Mesenchymal stem cell (in vitro differentiated cells and primary cell): Measurements from ENCODE around the gene TMEM79.
A peak's percentile ranks its signal among the peaks of the same experiment; 100 is the strongest.

Experiments
- DNase-seq: peaks from one replicate; pipeline ENCODE4 v3.0.0-alpha.2; 2013
- H2AFZ ChIP-seq: one replicate; pipeline ENCODE4 v1.6.1; 2013; ENCODE audit warnings: low read depth, mild to moderate bottlenecking, control low read depth, inconsistent platforms, low read length, moderate library complexity
- H2AK5ac ChIP-seq: 2 replicates; pipeline ENCODE4 v1.6.1; 2013; ENCODE audit warnings: low read length, moderate library complexity, mild to moderate bottlenecking, inconsistent platforms; ENCODE audit not compliant: severe bottlenecking
- H2BK120ac ChIP-seq: one replicate; pipeline ENCODE4 v1.6.1; 2013; ENCODE audit warnings: low read depth, mild to moderate bottlenecking, inconsistent platforms, low read length, moderate library complexity
- H2BK12ac ChIP-seq, 2 experiments: one replicate each; pipeline ENCODE4 v1.6.1; 2013; ENCODE audit warnings: inconsistent platforms in 2 of 2, low read length in 2 of 2, mild to moderate bottlenecking in 2 of 2, moderate library complexity in 2 of 2, control low read depth in 1 of 2
- H2BK15ac ChIP-seq: one replicate; pipeline ENCODE4 v1.6.1; 2013; ENCODE audit warnings: mild to moderate bottlenecking, low read depth, inconsistent platforms; ENCODE audit not compliant: poor library complexity, severe bottlenecking
- H2BK5ac ChIP-seq: 2 replicates; pipeline ENCODE4 v1.6.1; 2013; ENCODE audit warnings: low read depth, mild to moderate bottlenecking, low read length, control low read depth, inconsistent platforms; ENCODE audit not compliant: poor library complexity, severe bottlenecking
- H3K14ac ChIP-seq, 2 experiments: one replicate each; pipeline ENCODE4 v1.6.1; 2013; ENCODE audit warnings: inconsistent platforms in 2 of 2, low read length in 2 of 2, control low read depth in 1 of 2, mild to moderate bottlenecking in 1 of 2, moderate library complexity in 1 of 2
- H3K18ac ChIP-seq, 2 experiments: one replicate each; pipeline ENCODE4 v1.6.1; 2013; ENCODE audit warnings: inconsistent platforms in 2 of 2, low read length in 2 of 2, control low read depth in 1 of 2, low read depth in 1 of 2, mild to moderate bottlenecking in 1 of 2
- H3K23ac ChIP-seq, 2 experiments: one replicate each; pipeline ENCODE4 v1.6.1; 2013; ENCODE audit warnings: inconsistent platforms in 2 of 2, low read length in 2 of 2, mild to moderate bottlenecking in 2 of 2, moderate library complexity in 2 of 2, control low read depth in 1 of 2
- H3K27ac ChIP-seq: 2 replicates; pipeline ENCODE4 v1.5.1; 2013; ENCODE audit warnings: mild to moderate bottlenecking, moderate library complexity, low read length, control low read depth, inconsistent platforms; ENCODE audit not compliant: poor library complexity, severe bottlenecking
- H3K27me3 ChIP-seq, 2 experiments: 2 replicates each; pipeline versions ENCODE4 v1.6.1 to v1.7.0; 2013; ENCODE audit warnings: low read length in 2 of 2, mild to moderate bottlenecking in 2 of 2, moderate library complexity in 2 of 2, control low read depth in 1 of 2, inconsistent platforms in 1 of 2; ENCODE audit not compliant: control insufficient read depth in 1 of 2, insufficient read depth in 1 of 2
- H3K36me3 ChIP-seq, 2 experiments: 2 replicates each; pipeline versions ENCODE4 v1.6.1 to v1.7.0; 2013; ENCODE audit warnings: low read length in 2 of 2, control low read depth in 1 of 2, inconsistent platforms in 1 of 2, low read depth in 1 of 2, mild to moderate bottlenecking in 1 of 2; ENCODE audit not compliant: insufficient read depth in 2 of 2, control insufficient read depth in 1 of 2
- H3K4ac ChIP-seq, 2 experiments: one replicate each; pipeline ENCODE4 v1.6.1; 2013; ENCODE audit warnings: inconsistent platforms in 2 of 2, low read length in 2 of 2, mild to moderate bottlenecking in 2 of 2, moderate library complexity in 2 of 2, control low read depth in 1 of 2, low read depth in 1 of 2
- H3K4me1 ChIP-seq: 2 replicates; pipeline ENCODE4 v1.6.1; 2013; ENCODE audit warnings: low read depth, low read length, control low read depth; ENCODE audit not compliant: control insufficient read depth, insufficient read depth
- H3K4me2 ChIP-seq: 2 replicates; pipeline ENCODE4 v1.6.1; 2013; ENCODE audit warnings: low read length, mild to moderate bottlenecking, inconsistent platforms; ENCODE audit not compliant: poor library complexity, severe bottlenecking
- H3K4me3 ChIP-seq, 2 experiments: 2 replicates each; pipeline versions ENCODE4 v1.5.1 to v1.7.0; 2013; ENCODE audit warnings: low read length in 2 of 2, mild to moderate bottlenecking in 2 of 2, control low read depth in 1 of 2, low read depth in 1 of 2; ENCODE audit not compliant: insufficient read depth in 1 of 2
- H3K79me1 ChIP-seq: replicated peaks from 2 replicates; pipeline ENCODE4 v1.6.1; 2013; ENCODE audit warnings: mild to moderate bottlenecking, control low read depth, low read length, inconsistent platforms; ENCODE audit not compliant: poor library complexity, severe bottlenecking
- H3K9ac ChIP-seq: 2 replicates; pipeline ENCODE4 v1.7.0; 2013; ENCODE audit warnings: mild to moderate bottlenecking, low read length, moderate library complexity
- H3K9me3 ChIP-seq: 2 replicates; pipeline ENCODE4 v1.7.0; 2013; ENCODE audit warnings: mild to moderate bottlenecking, low read length; ENCODE audit not compliant: control insufficient read depth
- H4K8ac ChIP-seq: one replicate; pipeline ENCODE4 v1.6.1; 2013; ENCODE audit warnings: inconsistent platforms, mild to moderate bottlenecking, low read length, moderate library complexity
- H4K91ac ChIP-seq: one replicate; pipeline ENCODE4 v1.6.1; 2013; ENCODE audit warnings: mild to moderate bottlenecking, low read length, inconsistent platforms
- WGBS: methylation state at CpG from one replicate; pipeline ENCODE4 v1.1.7; 2013; ENCODE audit warnings: mixed read lengths; 5-methylcytosine and 5-hydroxymethylcytosine counted together

Gene TMEM79

GRCh38 chr1:156245451-156246232, 38.5 kb upstream of the TMEM79 start:
- H2AFZ ChIP-seq, result no peak overlapping the region
- H3K23ac ChIP-seq, result no peak overlapping the region
- no peaks in the 10 kb centered on the region for H3K9me3 ChIP-seq
- no peaks in the 10 kb centered on the region for H3K79me1 ChIP-seq
- no peak overlapping the region for H3K14ac ChIP-seq
- no peak overlapping the region for H3K9ac ChIP-seq
- H2BK15ac ChIP-seq, result no peak overlapping the region
- DNase-seq, result no peak
- no peak overlapping the region for H2BK12ac ChIP-seq
- no peak overlapping the region for H2BK120ac ChIP-seq
- H3K4me2 ChIP-seq, result no peak overlapping the region
- no peak overlapping the region for H3K4ac ChIP-seq
- peaks cover 19 to 57% of the 10 kb centered on the region in 2 experiments for H3K36me3 ChIP-seq
- peaks cover 0 to 30% of the 10 kb centered on the region in 2 experiments for H3K27me3 ChIP-seq
- no peak overlapping the region for H3K27ac ChIP-seq
- no peak overlapping the region for H4K8ac ChIP-seq
- 90% methylated on average over 67 of the region's 69 CpGs for WGBS
- peak overlapping the region in 1 of 2 experiments; percentile 48 for H3K4me3 ChIP-seq
- no peak overlapping the region for H3K18ac ChIP-seq
- no peak overlapping the region for H2AK5ac ChIP-seq
- no peak overlapping the region for H4K91ac ChIP-seq
- H3K4me1 ChIP-seq, result peaks cover 21% of the 10 kb centered on the region
- H2BK5ac ChIP-seq, result no peak overlapping the region

- H3K27ac ChIP-seq, result no peak overlapping the region
- no peak overlapping the region for H3K9ac ChIP-seq
- no peak overlapping the region for H3K23ac ChIP-seq
- H3K4me2 ChIP-seq, result no peak overlapping the region
- H3K4me3 ChIP-seq, result peak overlapping the region in 1 of 2 experiments; percentile 48
- no peak overlapping the region for H2BK120ac ChIP-seq
- H2BK12ac ChIP-seq, result no peak overlapping the region
- no peak overlapping the region for H3K18ac ChIP-seq
- H3K27me3 ChIP-seq, result peaks cover 0 to 30% of the 10 kb centered on the region in 2 experiments
- no peak overlapping the region for H4K91ac ChIP-seq
- H2AK5ac ChIP-seq, result no peak overlapping the region
- no peak overlapping the region for H2BK15ac ChIP-seq
- H3K4ac ChIP-seq, result no peak overlapping the region
- H3K36me3 ChIP-seq, result peaks cover 26 to 60% of the 10 kb centered on the region in 2 experiments
- H3K4me1 ChIP-seq, result peaks cover 14% of the 10 kb centered on the region
- H3K9me3 ChIP-seq, result no peaks in the 10 kb centered on the region
- H3K14ac ChIP-seq, result no peak overlapping the region
- H2AFZ ChIP-seq, result no peak overlapping the region
- no peak overlapping the region for H2BK5ac ChIP-seq
- 76% methylated on average over 7 of the region's 10 CpGs for WGBS
- no peak for DNase-seq
- no peaks in the 10 kb centered on the region for H3K79me1 ChIP-seq
- no peak overlapping the region for H4K8ac ChIP-seq
These were observed 37.8 kb upstream of the TMEM79 start for GRCh38 chr1:156246241-156246780.

GRCh38 chr1:156246781-156247459, 37.2 kb upstream of the TMEM79 start:
- Histone ChIP-seq H3K9ac (no peak overlapping the region), H2AK5ac (no peak overlapping the region), H3K4ac (no peak overlapping the region), H3K14ac (no peak overlapping the region), H3K18ac (no peak overlapping the region), H3K9me3 (no peaks in the 10 kb centered on the region), H2BK12ac (no peak overlapping the region), H3K4me2 (no peak overlapping the region), H2BK15ac (no peak overlapping the region), H4K91ac (no peak overlapping the region), H3K27ac (no peak overlapping the region), H2BK5ac (no peak overlapping the region), H4K8ac (no peak overlapping the region), H2BK120ac (no peak overlapping the region), H3K4me1 (peaks cover 8% of the 10 kb centered on the region), H3K79me1 (no peaks in the 10 kb centered on the region), H3K4me3 (no peak overlapping the region), H3K36me3 (peaks cover 32 to 66% of the 10 kb centered on the region in 2 experiments), H3K23ac (no peak overlapping the region), H3K27me3 (peaks cover 0 to 30% of the 10 kb centered on the region in 2 experiments), H2AFZ (no peak overlapping the region)
- no peak for DNase-seq
- 88% methylated on average over 16 of the region's 16 CpGs for WGBS
